ENCODE measurements around the gene SP140L.

DNA sequence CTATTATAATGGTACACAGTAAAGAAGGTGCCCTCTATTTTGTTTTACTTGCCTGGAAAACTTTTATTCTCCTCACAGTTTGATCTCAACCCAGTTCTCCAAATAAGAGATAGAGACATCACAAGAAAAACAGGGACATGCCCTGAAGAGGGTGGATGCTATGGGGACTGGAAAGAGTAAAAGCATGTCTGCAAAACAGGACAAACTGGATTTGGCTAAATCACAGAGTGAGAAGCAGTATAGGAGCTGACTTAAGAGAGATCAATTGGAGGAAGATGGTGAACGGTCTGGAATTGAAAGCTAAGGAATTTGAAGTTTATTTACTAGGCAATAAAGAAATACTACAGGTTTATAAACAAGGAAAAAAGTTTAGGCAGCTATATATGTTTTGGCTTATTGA is 33.0 kb downstream of the SP140L start:
- TF ChIP-seq, protein P1, sequence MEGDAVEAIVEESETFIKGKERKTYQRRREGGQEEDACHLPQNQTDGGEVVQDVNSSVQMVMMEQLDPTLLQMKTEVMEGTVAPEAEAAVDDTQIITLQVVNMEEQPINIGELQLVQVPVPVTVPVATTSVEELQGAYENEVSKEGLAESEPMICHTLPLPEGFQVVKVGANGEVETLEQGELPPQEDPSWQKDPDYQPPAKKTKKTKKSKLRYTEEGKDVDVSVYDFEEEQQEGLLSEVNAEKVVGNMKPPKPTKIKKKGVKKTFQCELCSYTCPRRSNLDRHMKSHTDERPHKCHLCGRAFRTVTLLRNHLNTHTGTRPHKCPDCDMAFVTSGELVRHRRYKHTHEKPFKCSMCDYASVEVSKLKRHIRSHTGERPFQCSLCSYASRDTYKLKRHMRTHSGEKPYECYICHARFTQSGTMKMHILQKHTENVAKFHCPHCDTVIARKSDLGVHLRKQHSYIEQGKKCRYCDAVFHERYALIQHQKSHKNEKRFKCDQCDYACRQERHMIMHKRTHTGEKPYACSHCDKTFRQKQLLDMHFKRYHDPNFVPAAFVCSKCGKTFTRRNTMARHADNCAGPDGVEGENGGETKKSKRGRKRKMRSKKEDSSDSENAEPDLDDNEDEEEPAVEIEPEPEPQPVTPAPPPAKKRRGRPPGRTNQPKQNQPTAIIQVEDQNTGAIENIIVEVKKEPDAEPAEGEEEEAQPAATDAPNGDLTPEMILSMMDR (IDR thresholded peaks at IDR 0.05; ENCODE audit: low read depth, low read length): no peak
- no peak for TF ChIP-seq EZH2phosphoT487 (IDR thresholded peaks at IDR 0.05; ENCODE audit: low read depth)

All from OCI-LY3 (cell line).